Activated naive CD4-positive, alpha-beta T cell treated with anti-CD3 and anti-CD28 coated beads, Interleukin-2, amount 50 U/mL, for 16 hours (primary cell): ENCODE results near the gene GON4L.
"Not testable (repeated sequence)": the region's sequence is repeated elsewhere in the genome, so short reads cannot be mapped to it uniquely, and the experiment has no call there.

Source experiments
- DNase-seq: peaks from one replicate; pipeline ENCODE4 v3.0.0-alpha.2; 2020

Gene GON4L

DNA sequence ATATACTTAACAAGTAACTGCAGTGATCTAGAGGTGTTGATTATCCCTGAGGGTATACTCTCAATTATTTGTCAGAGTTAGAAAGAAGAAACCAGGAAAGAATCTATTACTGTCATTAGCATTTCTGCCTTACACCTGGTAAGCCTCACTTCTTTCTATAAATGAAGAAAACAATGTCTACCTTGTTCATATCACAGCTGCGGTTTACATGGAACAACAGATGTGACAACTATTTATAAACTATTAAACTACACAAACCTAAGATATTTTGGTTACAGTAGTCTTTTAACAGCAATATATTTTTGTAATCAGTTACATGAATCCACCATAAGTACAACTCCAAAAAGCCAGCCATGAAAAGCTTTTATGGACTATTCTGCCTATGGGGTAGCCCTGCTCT, 40.7 kb downstream of the GON4L start:
- DNase-seq = no peak

DNA sequence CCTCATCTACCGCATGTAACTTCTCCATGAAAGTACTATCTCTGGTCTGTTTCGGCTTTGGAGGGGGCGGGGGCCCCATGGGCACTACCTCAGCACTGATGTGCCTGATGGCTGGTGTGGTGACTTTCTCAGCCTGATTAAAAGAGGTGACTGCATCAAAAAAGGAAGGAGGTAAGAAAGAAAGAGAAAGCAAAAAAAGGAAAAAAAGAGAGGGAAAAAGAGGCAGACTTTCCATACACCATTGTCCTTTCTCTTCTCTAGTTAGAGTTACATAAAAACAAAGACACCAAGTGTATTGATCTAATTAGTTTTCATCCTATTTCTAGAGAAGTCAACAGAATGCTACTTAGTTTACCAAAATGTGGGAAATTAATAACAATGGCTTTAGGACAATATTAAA, 43.3 kb downstream of the GON4L start:
- DNase-seq = no peak

DNA sequence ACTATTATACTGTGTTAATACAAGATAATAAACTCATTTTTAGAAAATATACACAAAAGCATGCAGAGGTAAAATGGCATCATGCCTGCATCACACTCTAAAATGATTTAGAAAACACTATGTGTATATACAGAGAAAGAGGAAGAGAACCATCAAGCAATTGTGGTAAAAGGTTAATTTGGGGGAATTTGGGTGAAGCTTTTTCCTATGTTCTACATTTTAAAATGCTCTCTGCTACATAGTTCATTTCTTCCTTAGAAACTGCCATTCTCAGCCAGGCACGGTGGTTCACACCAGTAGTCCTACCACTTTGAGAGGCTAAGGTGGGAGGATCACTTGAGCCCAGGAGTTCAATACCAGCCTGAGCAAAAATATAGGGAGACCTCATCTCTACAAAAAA, 44.1 kb downstream of the GON4L start:
- DNase-seq = no peak

DNA sequence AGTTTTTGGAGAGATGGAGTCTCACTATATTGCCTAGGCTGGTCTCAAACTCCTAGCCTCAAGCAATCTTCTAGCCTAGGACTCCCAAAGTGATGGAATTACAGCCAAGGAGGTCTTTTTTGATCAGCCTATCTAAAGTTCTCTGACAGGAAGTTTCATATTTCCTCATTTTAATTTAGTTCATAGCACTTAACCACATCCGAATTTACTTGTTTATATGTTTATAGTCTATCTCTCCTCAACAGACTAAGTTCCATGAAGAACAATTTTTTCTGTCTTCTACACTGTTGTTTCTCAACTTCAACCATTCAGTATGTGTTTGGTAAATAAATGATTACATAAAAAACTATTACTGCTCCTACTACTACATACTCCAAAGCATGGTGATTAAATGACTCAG, 47.9 kb downstream of the GON4L start:
- DNase-seq = no peak

DNA sequence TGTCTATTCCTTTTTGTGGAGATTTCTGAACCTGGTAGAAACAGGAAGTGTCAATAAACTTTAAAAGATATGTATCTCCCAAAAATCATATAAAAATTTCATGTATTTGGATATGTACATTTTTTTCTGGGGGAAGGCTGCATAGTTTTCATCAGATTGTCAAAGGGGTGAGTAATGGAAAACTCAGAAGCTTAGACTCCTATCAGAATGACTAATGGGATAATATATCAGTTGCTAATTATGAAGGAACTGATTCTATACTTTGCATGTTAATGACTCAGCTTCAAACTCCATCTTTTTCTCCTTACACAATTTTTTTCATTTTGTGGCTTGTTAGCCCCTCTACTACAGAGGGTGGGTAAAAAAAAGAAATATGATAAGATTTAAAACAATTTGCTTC, 55.9 kb downstream of the GON4L start:
- DNase-seq = no peak

DNA sequence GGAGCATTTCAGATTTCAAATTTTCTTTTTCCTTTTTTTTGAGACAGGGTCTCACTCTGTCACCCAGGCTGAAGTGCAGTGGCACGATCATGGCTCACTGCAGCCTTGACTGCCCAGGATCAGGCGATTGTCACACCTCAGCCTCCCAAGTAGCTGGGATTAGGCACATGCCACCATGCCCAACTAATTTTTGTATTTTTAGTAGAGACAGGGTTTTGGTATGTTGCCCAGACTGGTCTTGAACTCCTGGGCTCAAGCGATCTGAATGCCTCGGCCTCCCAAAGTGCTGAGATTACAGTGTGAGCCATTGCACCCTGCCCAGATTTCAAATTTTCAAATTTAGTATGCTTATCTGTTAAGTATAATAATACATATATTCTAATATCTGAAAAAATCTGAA, 61.4 kb downstream of the GON4L start:
- DNase-seq = not testable (repeated sequence)

DNA sequence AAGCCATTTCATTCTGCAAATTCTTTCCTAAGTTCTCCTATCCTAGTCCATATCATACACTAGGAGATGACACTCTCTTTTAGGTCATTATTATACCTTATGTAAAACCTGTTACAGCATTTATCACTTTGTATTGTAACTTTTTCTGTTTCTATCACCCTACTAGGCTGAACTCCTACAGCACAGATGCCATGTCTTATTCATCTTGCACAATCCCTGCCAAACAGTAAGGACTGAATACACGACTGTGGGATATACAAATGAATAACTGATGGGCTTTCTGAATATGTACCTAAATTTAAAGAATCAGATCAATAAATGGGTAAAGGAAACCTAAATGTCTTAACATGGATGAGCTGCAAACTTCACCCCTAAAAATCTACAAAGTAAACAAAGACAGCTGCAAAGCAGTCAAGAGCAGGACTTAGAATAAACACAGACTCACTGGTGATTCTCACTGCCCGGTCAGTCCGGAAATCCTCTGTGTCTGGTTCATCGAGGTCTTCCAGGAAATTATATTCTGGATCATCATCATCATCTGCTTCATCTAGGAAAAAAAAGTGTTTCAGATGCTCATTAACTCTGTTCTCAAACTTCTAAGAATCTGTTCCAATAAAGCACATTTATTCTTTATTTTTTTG, 62.3 kb downstream of the GON4L start:
- DNase-seq = no peak

DNA sequence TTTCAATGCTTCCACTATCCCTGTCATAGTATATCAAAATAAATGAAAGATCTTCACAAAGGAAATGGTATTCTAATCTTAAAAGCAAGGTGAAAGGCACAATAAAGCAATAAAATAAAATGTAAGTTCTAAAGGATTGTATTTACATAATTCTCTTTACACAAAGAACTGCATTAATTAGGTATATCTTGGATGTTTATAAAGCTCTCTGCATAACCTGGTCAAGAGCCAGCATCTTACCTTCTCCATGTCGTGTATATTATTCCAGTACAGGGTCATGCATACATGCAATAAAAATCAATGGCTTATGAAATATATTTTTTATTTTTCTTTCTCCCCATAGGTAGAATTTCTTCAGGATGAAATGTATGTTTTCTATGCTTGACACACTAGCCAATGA, 63.8 kb downstream of the GON4L start:
- no peak for DNase-seq

DNA sequence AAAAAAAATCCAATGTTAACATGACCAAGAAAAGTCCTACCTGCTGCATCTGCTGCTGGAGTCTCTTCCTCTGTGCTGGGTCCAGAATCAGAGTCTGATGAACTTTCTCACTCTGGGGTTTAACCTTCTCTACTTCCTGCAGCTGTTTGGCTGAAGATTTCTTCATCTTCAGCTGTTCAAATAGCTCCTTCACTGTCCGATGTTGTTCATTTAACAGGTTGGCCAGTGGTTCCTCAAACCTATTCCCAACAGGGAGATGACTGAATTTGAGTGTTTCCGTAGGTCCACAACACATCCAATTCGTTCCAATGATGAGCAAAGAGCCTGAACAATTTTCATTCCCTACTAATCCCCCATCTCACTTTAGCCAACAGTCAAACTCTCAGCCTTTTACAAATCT, 79.4 kb downstream of the GON4L start:
- DNase-seq = no peak

DNA sequence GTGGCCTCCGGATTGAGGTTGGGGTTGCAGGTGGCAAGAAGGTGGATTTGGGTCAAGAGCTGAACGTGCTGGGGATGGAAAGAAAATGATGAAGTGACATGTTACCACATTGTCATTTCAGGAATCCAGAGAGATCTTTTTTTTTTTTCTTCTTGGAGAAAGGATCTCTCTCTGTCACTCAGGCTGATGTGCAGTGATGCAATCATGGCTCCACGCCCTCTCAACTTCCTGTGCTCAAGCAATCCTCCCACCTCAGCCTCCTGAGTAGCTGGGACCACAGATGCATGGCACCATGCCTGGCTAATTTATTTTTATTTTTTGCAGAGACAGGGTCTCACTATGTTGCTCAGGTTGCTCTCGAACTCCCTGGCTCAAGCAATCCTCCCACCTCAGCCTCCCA, 80.6 kb downstream of the GON4L start:
- DNase-seq = no peak

DNA sequence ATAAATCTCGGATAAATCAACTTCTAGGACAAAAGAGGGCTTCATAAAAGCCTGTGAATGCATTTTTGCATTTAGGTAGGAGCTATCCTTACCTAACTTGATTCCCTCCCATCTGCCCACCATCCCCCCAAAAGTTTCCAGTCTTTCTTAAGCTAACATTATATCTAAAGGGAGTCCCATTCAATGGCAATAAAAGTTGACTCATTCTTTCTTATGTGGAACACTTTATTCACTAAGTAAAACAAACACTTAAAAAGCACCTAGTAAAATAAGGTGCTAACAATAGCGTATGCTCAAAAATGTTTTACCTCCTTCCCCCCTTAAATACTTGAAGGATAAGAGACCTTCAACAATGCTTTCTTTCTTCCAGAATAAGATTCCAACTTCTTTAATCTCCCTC, 83.8 kb downstream of the GON4L start:
- DNase-seq = no peak

DNA sequence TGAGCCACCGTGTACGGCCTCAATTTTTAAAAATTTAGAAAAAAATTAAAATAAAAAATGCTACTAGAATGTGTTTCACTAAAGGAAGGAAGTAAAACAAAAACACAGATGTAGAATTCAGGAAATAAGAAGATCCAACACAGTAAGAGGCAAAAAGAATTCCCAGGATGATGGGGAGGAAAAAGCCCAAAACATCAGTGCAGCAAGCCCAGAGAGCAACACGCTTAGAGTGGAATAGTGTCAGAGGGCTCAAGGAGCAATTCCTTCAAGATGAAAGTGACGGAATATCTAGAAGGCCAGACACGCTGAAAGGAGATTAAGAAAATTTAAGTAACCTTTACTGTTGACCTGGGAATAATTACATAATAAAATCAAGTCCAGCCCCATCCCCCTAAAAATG, 87.8 kb downstream of the GON4L start:
- no peak for DNase-seq

DNA sequence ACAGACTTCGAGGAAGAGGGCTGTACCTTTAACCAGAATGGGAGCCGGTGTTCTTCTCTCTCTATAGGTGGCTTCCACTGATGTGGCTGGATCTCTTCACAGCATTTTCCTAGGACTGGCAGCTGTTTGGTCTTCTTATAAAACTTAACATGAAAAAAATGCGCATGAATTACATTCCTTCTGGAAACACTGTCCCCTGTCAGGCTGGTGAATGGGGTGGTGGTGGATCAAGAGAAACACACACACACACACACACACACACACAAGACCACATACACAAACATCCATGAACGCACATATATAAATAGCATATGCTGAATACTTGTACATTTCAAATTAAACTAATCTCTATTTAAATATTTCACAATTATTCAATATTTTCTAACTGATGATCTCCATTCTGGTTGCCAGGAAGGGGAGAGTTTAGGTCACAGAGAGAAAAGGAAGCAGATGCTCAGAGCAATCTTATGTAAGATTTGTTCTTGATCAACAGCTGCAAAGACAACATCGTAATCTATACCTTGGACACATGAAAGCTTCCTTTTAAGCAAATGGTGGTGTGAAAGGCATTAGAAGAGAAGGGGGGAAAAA, 89.5 kb downstream of the GON4L start:
- DNase-seq = not testable (repeated sequence)

DNA sequence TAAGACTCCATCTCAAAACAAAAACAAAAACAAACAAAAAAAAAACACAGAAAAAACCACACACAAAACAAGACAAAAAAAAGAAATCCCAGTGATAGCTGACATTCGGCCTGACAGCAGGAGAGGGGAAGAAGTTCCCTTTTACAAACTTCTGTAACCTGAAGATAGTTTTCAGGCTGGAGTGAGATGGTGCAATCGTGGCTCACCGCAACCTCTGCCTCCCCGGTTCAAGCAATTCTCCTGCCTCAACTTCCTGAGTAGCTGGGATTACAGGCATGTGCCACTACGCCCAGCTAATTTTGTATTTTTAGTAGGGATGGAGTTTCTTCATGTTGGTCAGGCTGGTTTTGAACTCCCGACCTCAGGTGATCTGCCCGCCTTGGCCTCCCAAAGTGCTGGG, 93.0 kb downstream of the GON4L start:
- not testable (repeated sequence) for DNase-seq

DNA sequence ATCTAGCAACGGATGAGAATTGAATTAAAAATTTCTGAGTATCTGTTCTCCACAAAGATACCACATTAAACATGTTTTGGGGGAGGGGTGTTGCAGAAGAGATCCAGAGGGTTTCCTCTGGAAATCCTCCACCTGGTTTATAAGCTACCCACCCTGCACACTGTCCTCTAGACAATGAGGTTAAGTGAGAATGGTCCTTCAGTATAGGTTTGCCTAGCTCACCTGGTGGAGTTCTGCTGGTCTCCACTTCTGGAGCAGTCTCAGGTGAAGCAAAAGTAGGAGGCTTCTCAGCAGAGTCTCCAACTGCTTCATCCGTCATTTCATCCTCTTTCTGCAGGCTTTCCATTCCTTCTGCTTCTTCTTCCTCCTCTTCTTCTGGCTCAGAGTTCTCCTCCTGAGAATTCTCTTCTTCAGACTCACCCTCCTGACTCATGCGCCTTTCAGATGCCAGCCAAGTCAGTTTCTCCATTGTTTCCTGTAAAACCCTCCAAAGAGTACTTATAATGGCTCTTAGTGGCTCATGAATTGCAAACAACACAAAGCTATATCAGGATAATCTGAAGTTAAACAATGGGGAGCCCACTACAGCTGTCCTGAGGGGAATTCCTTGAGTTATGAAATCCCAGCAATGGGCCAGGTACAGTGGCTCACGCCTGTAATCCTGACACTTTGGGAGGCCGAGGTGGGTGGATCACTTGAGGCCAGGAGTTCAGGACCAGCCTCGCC, 93.8 kb downstream of the GON4L start:
- not testable (repeated sequence) for DNase-seq

DNA sequence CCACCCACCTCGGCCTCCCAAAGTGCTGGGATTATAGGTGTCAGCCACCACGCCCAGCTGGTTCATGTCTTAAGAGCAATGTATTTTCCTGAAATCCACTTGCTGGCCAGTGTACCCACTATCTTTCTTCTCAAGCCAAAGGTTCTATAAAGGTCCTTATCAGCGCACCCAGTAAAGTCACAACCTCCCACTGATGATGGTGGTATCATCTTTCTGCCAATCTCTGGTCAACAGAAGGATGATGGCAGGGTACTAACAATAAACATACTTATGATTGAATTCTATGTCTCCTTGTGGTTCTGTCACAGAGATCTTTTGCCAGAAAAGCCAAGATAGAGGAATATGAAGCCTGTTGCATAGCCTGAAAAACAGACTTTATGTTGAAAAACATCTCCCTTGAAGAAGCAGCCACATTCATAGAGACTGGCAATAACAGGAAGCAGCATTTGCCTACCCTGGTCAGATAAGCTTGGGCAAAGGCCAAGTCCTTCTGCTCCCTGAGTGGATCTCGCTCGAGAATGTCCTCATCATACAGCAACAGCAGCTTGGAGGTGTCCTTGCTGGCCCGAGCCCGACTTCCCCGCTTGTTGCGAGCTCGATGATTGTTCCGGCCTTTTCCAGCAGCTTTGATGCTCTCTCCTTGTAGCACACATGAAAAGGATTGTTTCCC, 95.1 kb downstream of the GON4L start:
- no peak for DNase-seq

DNA sequence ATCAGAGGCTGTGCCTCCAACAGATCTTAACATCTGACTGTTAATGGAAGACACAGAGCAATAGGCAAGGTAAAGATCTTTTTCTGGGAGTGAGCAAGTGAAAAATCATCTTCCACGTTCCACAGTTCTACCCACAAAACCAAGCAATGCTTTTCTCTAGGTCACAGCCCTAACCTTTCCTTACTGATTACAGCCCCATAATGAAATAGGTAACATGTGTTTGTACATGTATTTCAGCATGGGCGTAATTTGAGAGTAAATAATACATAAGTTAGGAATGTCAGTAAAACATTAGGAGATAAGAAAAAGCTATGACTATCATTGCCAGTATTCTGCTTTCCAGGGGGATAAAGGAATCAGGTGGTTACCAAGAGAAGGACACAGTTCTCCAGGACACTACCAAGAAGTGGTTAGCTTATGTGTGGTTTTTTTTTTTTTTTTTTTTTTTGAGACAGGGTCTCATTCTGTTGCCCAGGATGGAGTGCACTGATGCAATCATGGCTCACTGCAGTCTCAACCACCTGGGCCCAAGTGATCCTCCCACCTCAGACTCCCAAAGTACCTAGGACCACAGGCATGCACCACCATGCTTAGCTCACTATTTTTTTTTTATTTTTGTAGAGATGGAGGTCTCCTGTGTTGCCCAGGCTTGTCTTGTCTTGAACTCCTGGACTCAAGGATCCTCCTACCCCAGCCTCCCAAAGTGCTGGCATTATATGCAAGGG, 96.1 kb downstream of the GON4L start:
- no peak for DNase-seq

DNA sequence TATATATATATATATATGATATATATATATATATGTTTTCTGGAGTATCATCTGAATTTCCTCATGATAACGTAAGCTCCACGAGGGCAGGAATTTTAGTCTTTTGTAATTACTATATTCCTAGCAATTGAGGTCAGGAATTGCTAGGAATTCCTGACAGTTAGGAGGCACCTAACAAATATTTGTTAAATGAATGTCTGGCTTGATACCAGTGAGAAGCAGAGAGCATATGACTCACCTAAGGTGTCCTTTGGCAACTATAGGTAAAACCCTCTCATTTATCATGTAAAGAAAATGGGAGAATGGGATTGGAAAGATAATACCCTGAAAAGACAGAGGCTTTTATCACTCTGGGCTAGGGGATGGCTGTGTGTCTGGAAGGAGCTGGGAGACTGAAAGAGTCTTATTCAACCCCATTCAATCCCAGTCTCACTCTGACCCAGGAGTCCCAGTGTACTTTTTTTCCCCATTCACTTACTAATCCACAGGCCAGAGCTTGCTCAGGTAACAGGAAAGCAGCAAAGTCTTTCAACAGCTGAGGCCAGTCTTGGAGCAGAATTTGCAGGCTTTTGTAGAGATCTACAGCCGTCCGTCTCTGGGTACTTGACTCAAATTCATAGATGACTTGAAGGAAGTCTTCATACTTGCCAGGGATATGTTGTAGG, 96.9 kb downstream of the GON4L start:
- no peak for DNase-seq

DNA sequence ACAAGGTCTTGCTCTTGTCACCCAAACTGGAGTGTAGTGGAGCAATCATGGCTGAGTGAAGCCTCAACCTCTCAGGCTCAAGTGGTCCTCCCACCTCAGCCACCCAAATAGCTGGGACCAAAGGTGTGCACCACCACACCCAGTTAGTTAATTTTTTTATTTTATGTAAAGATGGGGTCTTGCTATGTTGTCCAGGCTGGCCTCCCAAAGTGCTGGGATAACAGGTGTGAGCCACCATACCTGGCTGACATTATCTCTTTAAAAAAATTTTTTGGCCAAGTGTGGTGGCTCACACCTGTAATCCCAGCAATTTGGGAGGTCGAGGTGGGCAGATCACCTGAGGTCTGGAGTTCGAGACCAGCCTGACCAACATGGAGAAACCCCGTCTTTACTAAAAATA, 98.0 kb downstream of the GON4L start:
- not testable (repeated sequence) for DNase-seq

DNA sequence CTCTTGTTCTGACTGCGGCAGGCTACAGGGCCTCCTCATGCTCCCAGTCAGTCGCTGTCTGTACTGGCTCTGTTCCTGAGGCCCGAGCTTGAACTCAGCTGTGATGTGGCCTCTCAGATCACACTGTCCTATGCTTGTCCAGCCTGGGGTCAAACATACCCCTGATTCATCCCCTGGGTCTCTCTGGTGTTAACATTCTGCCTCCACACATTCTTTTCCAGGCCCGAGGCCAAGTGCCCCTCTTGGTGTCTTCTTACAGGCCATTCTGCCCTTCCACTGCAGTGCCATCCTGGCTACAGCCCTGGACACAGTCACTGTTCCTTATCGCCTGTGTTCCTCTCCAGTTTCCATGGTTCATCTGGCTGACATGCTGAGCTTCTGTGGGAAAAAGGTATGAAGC, 108.9 kb downstream of the GON4L start:
- DNase-seq = not testable (repeated sequence)

DNA sequence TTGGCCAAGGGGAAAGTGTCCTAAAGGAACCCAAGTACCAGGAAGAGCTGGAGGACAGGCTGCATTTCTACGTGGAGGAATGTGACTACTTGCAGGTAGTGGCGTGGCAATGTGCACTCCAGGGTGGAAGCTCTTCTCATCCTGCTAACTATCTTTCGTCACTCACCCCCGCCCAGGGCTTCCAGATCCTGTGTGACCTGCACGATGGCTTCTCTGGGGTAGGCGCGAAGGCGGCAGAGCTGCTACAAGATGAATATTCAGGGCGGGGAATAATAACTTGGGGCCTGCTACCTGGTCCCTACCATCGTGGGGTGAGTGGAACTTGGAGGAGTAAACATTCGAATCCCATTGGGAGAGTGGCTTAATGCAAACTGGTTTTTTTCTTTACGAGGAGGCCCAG, 109.4 kb downstream of the GON4L start:
- DNase-seq = not testable (repeated sequence)
